OCI-LY1 (cell line): ENCODE results near the gene TYRO3.

Experiments used
- H2AFZ ChIP-seq: fragments of 200-600 bp; sonication (generic), shearing (Covaris generic); 2 replicates; pipeline ENCODE4 v1.6.0; 2014; ENCODE audit warnings: antibody characterized with exemption, mild to moderate bottlenecking, low read length
- H3F3A ChIP-seq: fragments of 200-600 bp; sonication (generic), shearing (Covaris generic); 2 replicates; pipeline ENCODE4 v1.6.0; 2014; ENCODE audit warnings: mild to moderate bottlenecking, antibody characterized with exemption, low read length, moderate library complexity; ENCODE audit not compliant: insufficient read depth
- H3K27ac ChIP-seq: fragments of 200-600 bp; sonication (generic); 2 replicates; pipeline ENCODE4 v1.5.1; 2014; ENCODE audit warnings: low read length, mixed run types, mild to moderate bottlenecking, low read depth; ENCODE audit not compliant: poor library complexity, severe bottlenecking
- H3K27me3 ChIP-seq: fragments of 200-600 bp; sonication (generic); 2 replicates; pipeline ENCODE4 v1.6.0; 2014; ENCODE audit warnings: antibody characterized with exemption, mild to moderate bottlenecking, low read length, moderate library complexity; ENCODE audit not compliant: insufficient read depth
- H3K36me3 ChIP-seq: fragments of 200-600 bp; sonication (generic); 2 replicates; pipeline ENCODE4 v1.6.1; 2014; ENCODE audit warnings: mild to moderate bottlenecking, antibody characterized with exemption, low read length, moderate library complexity, mixed read lengths; ENCODE audit not compliant: insufficient read depth
- H3K4me1 ChIP-seq: fragments of 200-600 bp; sonication (generic); 2 replicates; pipeline ENCODE4 v1.5.1; 2014; ENCODE audit warnings: mild to moderate bottlenecking, low read length, moderate library complexity; ENCODE audit not compliant: insufficient read depth, severe bottlenecking
- H3K4me2 ChIP-seq: fragments of 200-600 bp; sonication (generic), shearing (Covaris generic); 2 replicates; pipeline ENCODE4 v1.6.1; 2014; ENCODE audit warnings: low read length
- H3K4me3 ChIP-seq: fragments of 200-600 bp; sonication (generic); 2 replicates; pipeline ENCODE4 v1.5.1; 2014; ENCODE audit warnings: low read length, low read depth, mild to moderate bottlenecking, mixed read lengths; ENCODE audit not compliant: poor library complexity, severe bottlenecking
- H3K79me2 ChIP-seq: fragments of 200-600 bp; shearing (Covaris generic); 2 replicates; pipeline ENCODE4 v1.6.1; 2016; ENCODE audit warnings: mixed run types, low read length, mixed read lengths; ENCODE audit not compliant: insufficient read depth
- H3K9ac ChIP-seq: fragments of 200-600 bp; sonication (generic), shearing (Covaris generic); 2 replicates; pipeline ENCODE4 v1.6.1; 2014; ENCODE audit warnings: mild to moderate bottlenecking, low read length, mixed read lengths
- H3K9me2 ChIP-seq: fragments of 200-600 bp; sonication (generic), shearing (Covaris generic); 2 replicates; pipeline ENCODE4 v1.6.1; 2014; ENCODE audit warnings: low read depth, mild to moderate bottlenecking, low read length, mixed read lengths
- H3K9me3 ChIP-seq: fragments of 200-600 bp; shearing (Covaris generic); 2 replicates; pipeline ENCODE4 v1.6.1; 2014; ENCODE audit warnings: low read length, mixed read lengths
- H4K20me1 ChIP-seq: fragments of 200-600 bp; sonication (generic), shearing (Covaris generic); 2 replicates; pipeline ENCODE4 v1.6.0; 2016; ENCODE audit warnings: mild to moderate bottlenecking, low read length; ENCODE audit not compliant: insufficient read depth
- EZH2 ChIP-seq: fragments of 200-600 bp; sonication (generic), shearing (Covaris generic); IDR thresholded peaks from 2 replicates; pipeline ENCODE4 v1.8.0; 2017; ENCODE audit warnings: borderline replicate concordance, mixed run types, mild to moderate bottlenecking, antibody characterized with exemption, low read length, moderate library complexity, mixed read lengths
- TF ChIP-seq, protein P1 (sequence below): fragments of 200-600 bp; sonication (generic), shearing (Covaris generic); IDR thresholded peaks from 2 replicates; pipeline ENCODE4 v1.5.1; 2017; ENCODE audit warnings: mild to moderate bottlenecking, antibody characterized with exemption, low read length, moderate library complexity, mixed read lengths

Gene TYRO3

DNA sequence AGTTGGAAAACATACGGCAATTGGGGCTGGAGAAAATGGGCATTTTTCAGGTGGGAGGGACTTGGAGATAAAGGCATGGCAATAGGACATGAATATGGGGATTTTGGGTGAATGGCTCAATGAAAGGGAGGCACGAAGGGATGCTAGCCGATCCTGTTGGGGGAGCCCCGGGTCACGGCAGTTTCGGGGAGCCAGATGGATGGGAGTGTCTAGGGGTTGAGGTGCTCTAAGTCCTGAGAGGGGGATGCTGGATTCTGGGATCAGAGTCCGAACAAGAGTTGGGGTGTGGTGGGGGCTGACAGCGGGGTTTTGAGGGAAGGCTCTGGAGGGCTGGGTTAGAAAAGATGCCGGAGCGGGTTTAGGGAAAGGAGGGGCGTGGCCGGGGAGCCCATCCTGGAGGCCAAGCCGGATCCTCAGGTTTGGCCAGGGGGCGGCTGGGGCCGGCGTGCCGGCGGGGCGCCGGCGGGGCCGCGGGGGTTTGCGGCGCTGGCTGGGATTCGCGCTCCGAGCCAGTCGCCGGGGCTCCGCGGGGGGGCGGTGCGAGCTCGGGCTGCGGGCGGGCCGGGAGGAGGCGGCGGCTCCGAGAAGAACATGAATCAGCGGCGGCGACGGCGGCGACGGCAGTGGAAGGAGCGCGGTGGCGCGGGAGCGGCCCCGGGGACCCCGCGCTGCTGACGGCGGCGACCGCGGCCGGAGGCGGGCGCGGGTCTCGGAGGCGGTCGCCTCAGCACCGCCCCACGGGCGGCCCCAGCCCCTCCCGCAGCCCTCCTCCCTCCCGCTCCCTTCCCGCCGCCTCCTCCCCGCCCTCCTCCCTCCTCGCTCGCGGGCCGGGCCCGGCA is at the start of gene TYRO3:
Gene TYRO3, plus strand, starts transcription at position 813 of the 839 bp plus-strand sequence. CDS start 46 bp downstream, outside the sequence.
- no peak within 1 kb of the TSS for H3K27ac ChIP-seq
- H3F3A ChIP-seq: no peaks in the 10 kb centered on the region

DNA sequence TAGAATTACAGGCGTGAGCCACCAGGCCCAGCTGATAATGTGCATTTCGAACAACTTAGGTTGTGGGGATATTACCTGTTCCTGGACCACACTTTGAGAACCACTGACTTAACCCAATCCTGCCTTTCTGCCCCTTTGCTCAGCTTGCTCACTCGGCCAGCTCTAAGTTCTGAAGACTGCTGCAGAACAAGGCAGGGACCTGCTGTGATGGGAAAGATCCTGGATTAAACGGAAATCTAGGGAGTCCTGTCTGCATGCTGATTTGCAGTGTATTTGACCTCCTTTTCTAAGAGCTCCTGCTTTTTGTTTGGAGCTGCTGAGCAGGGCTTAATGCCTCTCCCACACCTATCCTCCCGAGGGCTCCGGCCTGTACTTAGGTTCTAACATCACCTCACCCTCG is 48.3 kb upstream of the TYRO3 start:
- Histone ChIP-seq H2AFZ (no peak overlapping the region), H3K4me1 (peaks cover 16% of the 10 kb centered on the region), H3K4me3 (no peak overlapping the region), H3K27me3 (0 out of 2 replicates have a peak, but pooled peaks cover 10% of the 10 kb centered on the region), H3K79me2 (no peaks in the 10 kb centered on the region), H3K9me3 (no peaks in the 10 kb centered on the region), H4K20me1 (no peaks in the 10 kb centered on the region), H3K9ac (no peak overlapping the region), H3K9me2 (no peaks in the 10 kb centered on the region), H3K4me2 (no peak overlapping the region), H3K27ac (no peak overlapping the region), H3F3A (no peaks in the 10 kb centered on the region), H3K36me3 (no peaks in the 10 kb centered on the region; the same call in 1 of the 2 replicates)
- TF ChIP-seq, protein P1, sequence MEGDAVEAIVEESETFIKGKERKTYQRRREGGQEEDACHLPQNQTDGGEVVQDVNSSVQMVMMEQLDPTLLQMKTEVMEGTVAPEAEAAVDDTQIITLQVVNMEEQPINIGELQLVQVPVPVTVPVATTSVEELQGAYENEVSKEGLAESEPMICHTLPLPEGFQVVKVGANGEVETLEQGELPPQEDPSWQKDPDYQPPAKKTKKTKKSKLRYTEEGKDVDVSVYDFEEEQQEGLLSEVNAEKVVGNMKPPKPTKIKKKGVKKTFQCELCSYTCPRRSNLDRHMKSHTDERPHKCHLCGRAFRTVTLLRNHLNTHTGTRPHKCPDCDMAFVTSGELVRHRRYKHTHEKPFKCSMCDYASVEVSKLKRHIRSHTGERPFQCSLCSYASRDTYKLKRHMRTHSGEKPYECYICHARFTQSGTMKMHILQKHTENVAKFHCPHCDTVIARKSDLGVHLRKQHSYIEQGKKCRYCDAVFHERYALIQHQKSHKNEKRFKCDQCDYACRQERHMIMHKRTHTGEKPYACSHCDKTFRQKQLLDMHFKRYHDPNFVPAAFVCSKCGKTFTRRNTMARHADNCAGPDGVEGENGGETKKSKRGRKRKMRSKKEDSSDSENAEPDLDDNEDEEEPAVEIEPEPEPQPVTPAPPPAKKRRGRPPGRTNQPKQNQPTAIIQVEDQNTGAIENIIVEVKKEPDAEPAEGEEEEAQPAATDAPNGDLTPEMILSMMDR: no peak
- TF ChIP-seq EZH2: no peak

More for the DNA sequence above, at the start of gene TYRO3:
- Histone ChIP-seq H3K27me3 (peaks cover 12% of the 10 kb centered on the region; the same call in 1 of the 2 replicates), H3K9ac (peak within 1 kb of the TSS; percentile 56; the same call in 1 of the 2 replicates), H2AFZ (no peak within 1 kb of the TSS), H3K4me1 (peaks cover 27% of the 10 kb centered on the region), H3K36me3 (no peaks in the 10 kb centered on the region), H3K9me3 (no peaks in the 10 kb centered on the region), H3K4me3 (peak within 1 kb of the TSS; percentile 63), H3K9me2 (no peaks in the 10 kb centered on the region), H3K4me2 (peak within 1 kb of the TSS; percentile 91), H4K20me1 (no peaks in the 10 kb centered on the region), H3K79me2 (no peaks in the 10 kb centered on the region)
- TF ChIP-seq, protein P1: no peak
- no peak for TF ChIP-seq EZH2

DNA sequence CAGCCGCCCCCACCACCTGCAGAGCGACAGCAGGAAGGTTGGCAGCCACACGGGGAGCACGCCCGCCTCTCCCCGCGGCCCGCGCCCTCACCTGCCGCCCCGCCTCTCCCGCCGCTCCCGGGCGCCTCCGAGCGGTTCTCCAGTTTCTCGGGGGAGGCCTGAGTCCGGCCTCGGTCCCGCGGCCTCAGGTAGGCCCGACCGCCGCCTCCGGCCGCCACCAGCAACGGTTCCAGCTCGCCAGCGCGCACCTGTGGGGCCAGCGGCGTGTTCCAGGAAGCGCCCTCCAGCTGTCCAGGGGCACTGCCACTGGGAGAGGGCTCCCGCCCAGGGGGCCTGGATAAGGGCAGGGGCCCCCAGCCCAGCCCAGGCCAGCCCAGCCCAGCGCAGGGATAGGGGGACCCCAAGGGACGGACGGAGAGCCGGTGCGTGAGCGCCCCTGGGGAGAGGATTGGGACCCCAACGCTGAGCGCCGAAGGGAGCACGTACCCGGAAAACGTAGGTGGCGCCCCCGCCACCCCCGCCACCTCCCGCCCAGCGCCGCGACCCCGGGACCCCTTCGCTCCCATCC is 47.6 kb upstream of the TYRO3 start:
- Histone ChIP-seq H3K9ac (no peak overlapping the region), H3K4me3 (no peak overlapping the region), H3K79me2 (no peaks in the 10 kb centered on the region), H3K27ac (no peak overlapping the region), H4K20me1 (no peaks in the 10 kb centered on the region), H3K27me3 (0 out of 2 replicates have a peak, but pooled peaks cover 10% of the 10 kb centered on the region), H2AFZ (no peak overlapping the region), H3K9me3 (no peaks in the 10 kb centered on the region), H3K4me1 (peaks cover 16% of the 10 kb centered on the region), H3K9me2 (no peaks in the 10 kb centered on the region), H3K4me2 (no peak overlapping the region; the same call in 1 of the 2 replicates), H3F3A (no peaks in the 10 kb centered on the region), H3K36me3 (no peaks in the 10 kb centered on the region; the same call in 1 of the 2 replicates)
- TF ChIP-seq EZH2: no peak
- TF ChIP-seq, protein P1: no peak
